Ascending aorta (tissue), 2 donors: Measurements from ENCODE around the gene KCNMA1. TPM values are rescaled to one million over a fixed set of nuclear protein-coding genes. Genes with fewer than 3 reads are reported as not detected.

Source experiments
- DNase-seq, 2 donors: peaks; one replicate each; pipeline ENCODE4 v3.0.0-alpha.2; 2019; ENCODE audit warnings: low spot score in 2 of 2
- H3K27ac ChIP-seq, 2 donors: fragments of 200-600 bp; sonication (generic); one replicate each; pipeline ENCODE4 v1.5.1; 2016 to 2017; ENCODE audit warnings: mild to moderate bottlenecking in 1 of 2
- H3K27me3 ChIP-seq: fragments of 200-600 bp; sonication (generic); one replicate; pipeline ENCODE4 v1.5.1; 2017
- H3K36me3 ChIP-seq, 2 donors: fragments of 200-600 bp; sonication (generic); one replicate each; pipeline ENCODE4 v1.5.1; 2016
- H3K4me1 ChIP-seq, 2 donors: fragments of 200-600 bp; sonication (generic); one replicate each; pipeline ENCODE4 v1.5.1; 2016 to 2017; ENCODE audit warnings: mild to moderate bottlenecking in 1 of 2
- H3K4me3 ChIP-seq, 2 donors: fragments of 200-600 bp; sonication (generic); one replicate each; pipeline ENCODE4 v1.5.1; 2016 to 2017; ENCODE audit warnings: mild to moderate bottlenecking in 1 of 2
- H3K9me3 ChIP-seq, 2 donors: fragments of 200-600 bp; sonication (generic); one replicate each; pipeline ENCODE4 v1.5.1; 2016
- intact Hi-C: fragments of 100-400 bp; cut with DNase I; formaldehyde crosslinking; loops from one replicate; pipeline ENCODE4 v1.15.1; 2023
- total RNA-seq: library from RNA; depleted of rRNA; stranded (reverse); fragments of >200 nt; gene quantifications from one replicate; pipeline ENCODE4 v1.1.0, GENCODE V29; 2016
- TF ChIP-seq, protein P1 (sequence below), 3 experiments: fragments of 200-600 bp in 2 of 3; fragments of 450-650 bp in 1 of 3; sonication (generic) in 2 of 3; IDR thresholded peaks; one replicate each; pipeline ENCODE4 v1.5.1; 2016 to 2019; ENCODE audit warnings: antibody characterized with exemption in 3 of 3, mild to moderate bottlenecking in 1 of 3, moderate library complexity in 1 of 3

Gene KCNMA1
- total RNA-seq, 1 donor from 2014 or later = 28.6 TPM

DNA sequence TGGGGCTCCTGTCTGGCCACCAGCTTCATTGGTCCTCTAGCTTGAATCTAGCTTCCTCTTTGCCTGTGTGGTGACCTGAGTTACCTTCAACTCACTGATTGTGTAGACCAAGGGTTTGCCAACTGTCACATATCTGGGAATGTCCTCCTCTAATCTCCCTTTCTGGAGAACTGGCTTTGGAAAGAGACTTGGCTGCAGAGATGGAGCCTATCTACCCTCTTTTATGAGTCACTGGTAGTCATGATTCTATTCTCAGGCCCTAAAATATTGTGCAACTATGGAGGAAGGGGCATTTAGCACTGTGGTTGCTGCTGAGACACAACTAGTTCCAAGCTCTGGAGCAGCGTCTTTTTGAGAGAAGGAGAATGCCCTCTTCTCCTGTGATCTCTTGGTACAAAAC lies 691.3 kb downstream of the KCNMA1 start:
- DNase-seq = peak in 1 of 2 donors; percentile 66

DNA sequence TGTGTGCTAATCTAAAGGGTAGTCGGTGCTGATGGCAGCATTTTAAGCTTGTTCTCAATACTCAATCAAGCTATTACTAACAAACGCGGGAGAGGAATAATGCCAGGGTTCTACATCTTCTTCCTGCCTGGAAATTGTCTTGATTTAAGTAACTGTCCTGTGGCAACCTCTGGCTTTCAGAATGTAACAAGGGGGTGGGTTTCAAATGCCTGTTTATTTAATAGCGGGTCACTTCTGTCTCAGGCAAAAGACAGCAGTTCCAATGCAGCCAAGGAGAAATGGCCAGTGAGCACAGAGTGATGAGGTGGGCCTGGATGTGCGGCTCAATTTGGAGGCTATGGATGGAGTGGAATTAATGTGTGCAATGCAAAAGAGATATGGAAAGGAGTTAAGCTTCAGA lies 692.4 kb downstream of the KCNMA1 start:
- DNase-seq = no peak
- H3K4me1 ChIP-seq = no peaks in the 10 kb centered on the region
- intact Hi-C loops = no loop called here
- H3K27ac ChIP-seq = no peak overlapping the region
- H3K9me3 ChIP-seq = no peaks in the 10 kb centered on the region
- H3K4me3 ChIP-seq = no peak overlapping the region
- no peaks in the 10 kb centered on the region for H3K27me3 ChIP-seq
- peaks cover 5 to 26% of the 10 kb centered on the region in 2 donors for H3K36me3 ChIP-seq
- TF ChIP-seq, protein P1, sequence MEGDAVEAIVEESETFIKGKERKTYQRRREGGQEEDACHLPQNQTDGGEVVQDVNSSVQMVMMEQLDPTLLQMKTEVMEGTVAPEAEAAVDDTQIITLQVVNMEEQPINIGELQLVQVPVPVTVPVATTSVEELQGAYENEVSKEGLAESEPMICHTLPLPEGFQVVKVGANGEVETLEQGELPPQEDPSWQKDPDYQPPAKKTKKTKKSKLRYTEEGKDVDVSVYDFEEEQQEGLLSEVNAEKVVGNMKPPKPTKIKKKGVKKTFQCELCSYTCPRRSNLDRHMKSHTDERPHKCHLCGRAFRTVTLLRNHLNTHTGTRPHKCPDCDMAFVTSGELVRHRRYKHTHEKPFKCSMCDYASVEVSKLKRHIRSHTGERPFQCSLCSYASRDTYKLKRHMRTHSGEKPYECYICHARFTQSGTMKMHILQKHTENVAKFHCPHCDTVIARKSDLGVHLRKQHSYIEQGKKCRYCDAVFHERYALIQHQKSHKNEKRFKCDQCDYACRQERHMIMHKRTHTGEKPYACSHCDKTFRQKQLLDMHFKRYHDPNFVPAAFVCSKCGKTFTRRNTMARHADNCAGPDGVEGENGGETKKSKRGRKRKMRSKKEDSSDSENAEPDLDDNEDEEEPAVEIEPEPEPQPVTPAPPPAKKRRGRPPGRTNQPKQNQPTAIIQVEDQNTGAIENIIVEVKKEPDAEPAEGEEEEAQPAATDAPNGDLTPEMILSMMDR (IDR thresholded peaks at IDR 0.05) = no peak

More for the DNA sequence above, 691.3 kb downstream of the KCNMA1 start:
- H3K4me1 ChIP-seq = no peaks in the 10 kb centered on the region
- no peak overlapping the region for H3K4me3 ChIP-seq
- intact Hi-C loops = no loop called here
- TF ChIP-seq, protein P1 (IDR thresholded peaks at IDR 0.05) = no peak
- H3K27ac ChIP-seq = peak overlapping the region in 1 of 2 donors; percentile 31
- H3K27me3 ChIP-seq = no peaks in the 10 kb centered on the region
- peaks cover 5 to 26% of the 10 kb centered on the region in 2 donors for H3K36me3 ChIP-seq
- no peaks in the 10 kb centered on the region for H3K9me3 ChIP-seq

DNA sequence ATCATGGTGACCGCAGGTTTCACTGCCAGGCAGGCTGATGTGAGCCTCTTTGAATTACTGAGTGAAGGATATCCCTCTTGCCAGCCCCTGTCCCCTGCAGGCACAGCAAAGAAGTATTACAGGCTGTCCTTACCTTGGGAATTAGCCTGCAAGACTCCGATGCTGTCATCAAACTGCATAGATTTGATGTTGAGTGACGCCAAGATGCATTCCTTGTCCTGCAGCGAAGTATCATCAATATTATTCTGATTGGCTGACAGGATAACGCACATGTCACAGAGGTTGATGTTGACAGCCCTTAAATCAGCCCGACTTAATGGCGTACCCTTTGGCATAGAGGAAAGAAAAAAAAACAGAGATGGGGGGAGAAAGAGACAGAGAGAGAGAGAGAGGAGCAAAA lies 693.0 kb downstream of the KCNMA1 start:
- no peaks in the 10 kb centered on the region for H3K9me3 ChIP-seq
- H3K4me3 ChIP-seq = no peak overlapping the region
- H3K27ac ChIP-seq = no peak overlapping the region
- intact Hi-C loops = no loop called here
- no peaks in the 10 kb centered on the region for H3K27me3 ChIP-seq
- TF ChIP-seq, protein P1 (IDR thresholded peaks at IDR 0.05) = no peak
- no peaks in the 10 kb centered on the region for H3K4me1 ChIP-seq
- DNase-seq = no peak
- peaks cover 5 to 26% of the 10 kb centered on the region in 2 donors for H3K36me3 ChIP-seq

DNA sequence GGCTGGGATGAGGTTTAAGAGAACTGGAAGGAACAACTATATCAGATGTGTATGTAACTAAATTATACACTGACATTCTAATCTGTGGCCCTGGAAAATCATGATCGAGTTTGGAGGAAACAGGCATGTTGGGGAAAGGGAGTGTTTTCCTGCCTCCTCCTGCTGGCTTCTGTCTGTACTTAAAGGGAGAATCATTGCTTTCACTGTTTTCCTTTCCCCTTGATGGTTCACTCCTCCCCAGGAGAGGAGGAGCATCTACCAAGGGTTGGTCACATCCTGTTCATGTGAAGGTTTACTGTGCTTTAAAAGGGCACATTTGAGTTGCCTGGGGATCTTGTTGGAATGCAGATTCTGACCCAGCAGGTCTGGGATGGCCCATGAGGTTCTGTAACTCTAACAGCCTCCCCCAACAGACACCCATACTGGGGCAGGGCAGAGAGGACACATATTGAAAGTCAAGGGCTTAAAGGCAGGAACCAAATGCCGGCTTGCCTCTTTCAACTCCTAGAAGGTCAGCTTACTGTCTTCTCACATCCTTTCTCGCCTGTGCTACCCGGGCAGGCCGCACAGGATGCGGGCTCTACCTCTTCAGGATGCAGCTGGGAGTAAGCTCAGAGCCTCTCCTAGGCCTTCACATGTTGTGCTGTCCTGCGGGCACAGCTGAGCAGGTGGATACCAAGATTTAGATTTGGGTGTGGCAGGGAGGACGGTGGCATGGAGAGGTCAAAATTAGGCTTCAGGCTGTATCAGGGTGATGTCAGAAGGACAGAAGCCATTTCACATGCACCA lies 694.8 kb downstream of the KCNMA1 start:
- intact Hi-C loops = no loop called here
- peaks cover 5 to 19% of the 10 kb centered on the region in 2 donors for H3K36me3 ChIP-seq
- H3K27ac ChIP-seq = no peak overlapping the region
- TF ChIP-seq, protein P1 (IDR thresholded peaks at IDR 0.05) = no peak
- no peak overlapping the region for H3K4me3 ChIP-seq
- no peak for DNase-seq
- no peaks in the 10 kb centered on the region for H3K9me3 ChIP-seq
- H3K27me3 ChIP-seq = no peaks in the 10 kb centered on the region
- no peaks in the 10 kb centered on the region for H3K4me1 ChIP-seq

DNA sequence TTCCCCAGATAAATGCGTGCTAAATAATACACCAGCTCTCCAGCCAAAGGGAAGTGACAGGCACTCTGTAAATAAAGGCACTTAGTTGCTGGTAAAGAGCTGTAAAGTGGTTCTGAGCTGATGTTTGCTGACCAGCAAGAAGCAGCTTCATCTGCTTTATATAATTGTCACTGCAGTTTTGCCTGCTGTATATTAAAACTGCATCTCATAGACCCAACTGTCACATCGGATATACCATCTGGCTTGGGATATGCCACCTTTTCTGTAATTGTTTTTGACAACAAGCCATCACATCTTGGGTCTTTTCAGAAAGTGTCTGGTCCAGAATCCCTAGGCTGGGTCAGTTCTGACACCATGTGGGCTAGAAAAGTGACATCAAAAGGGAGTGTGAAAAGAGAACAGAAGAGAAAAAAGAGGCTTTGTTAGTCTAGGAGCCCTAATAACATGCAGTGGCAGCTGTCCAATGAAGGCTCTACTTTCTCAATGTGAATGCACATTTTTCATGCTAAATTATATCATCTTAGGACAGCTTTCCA lies 697.6 kb downstream of the KCNMA1 start:
- Histone ChIP-seq H3K36me3 (peaks cover 5 to 19% of the 10 kb centered on the region in 2 donors), H3K4me1 (no peaks in the 10 kb centered on the region), H3K27ac (no peak overlapping the region), H3K9me3 (no peaks in the 10 kb centered on the region), H3K27me3 (no peaks in the 10 kb centered on the region), H3K4me3 (no peak overlapping the region)
- DNase-seq = no peak
- TF ChIP-seq, protein P1 (IDR thresholded peaks at IDR 0.05) = no peak
- intact Hi-C loops = no loop called here
